ENCODE data around the gene NFAT5. TPM values are rescaled to one million over a fixed set of nuclear protein-coding genes. Genes with fewer than 3 reads are reported as not detected.
A peak's percentile ranks its signal among the peaks of the same experiment; 100 is the strongest.

The NFAT5 gene
- polyA plus RNA-seq, 12 donors: 13.4 to 36.2 (median 17.9) TPM; not detected in 1

DNA sequence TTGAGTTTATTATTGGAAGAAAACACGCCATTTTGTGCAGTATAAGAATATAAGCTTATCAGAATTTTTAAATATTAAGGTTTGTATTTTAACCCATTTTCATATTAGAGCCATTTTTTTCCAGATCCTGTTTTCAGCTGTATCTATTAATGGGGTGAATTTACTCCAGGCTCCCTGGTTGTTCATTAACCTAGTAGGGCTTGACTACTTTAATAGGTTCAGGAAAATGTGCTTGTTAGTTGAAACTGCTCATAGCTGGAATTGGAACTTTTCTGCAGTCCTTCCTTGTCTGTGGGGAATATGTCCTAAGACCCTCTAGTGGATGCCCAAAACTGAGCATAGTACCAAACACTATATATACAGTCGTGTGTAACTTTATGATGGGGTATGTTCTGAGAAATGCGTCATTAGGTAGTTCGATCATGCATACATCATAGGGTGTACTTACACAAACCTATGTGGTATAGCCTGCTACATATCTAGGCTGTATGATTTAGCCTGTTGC lies 28.0 kb downstream of the NFAT5 start:
- no peak for DNase-seq

DNA sequence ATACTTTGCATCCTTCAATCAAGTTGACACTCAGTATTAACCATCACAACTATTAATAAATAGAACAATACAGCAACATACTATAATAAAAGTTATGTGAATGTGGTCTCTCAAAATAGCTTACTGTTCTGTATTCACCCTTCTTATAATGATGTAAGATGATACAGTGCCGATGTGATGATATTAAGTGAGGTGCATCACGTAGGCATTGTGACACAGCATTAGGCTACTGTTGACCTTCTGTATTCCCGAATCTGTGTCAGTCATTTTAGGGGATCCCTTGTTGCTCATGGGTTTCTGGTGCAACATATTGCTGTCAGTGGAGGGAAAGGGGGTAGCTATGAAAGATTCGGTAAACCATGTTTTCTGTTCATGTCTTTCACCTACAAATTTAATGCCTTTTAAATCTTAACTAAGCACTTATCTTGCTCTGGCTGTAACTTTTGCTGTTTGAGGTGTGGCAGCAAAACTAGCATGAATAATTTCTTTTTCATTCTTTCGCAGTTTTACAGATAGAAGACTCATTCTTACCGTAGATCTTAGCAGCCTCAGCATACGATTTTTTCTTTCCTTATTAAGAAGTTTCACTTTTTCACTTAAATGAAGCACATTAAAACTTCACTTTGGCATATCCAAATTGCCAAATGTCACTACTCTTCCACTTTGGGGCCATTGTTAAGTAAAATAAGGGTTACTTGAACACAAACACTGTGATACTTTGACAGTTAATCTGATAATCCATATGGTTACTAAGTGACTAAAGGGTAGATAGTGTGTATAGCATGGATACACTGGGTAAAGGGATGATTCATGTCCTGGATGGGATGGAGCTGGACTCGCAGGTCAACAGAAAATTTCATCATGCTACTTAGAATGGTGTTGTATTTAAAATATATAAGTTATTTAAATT lies 29.6 kb downstream of the NFAT5 start:
- no peak for DNase-seq

DNA sequence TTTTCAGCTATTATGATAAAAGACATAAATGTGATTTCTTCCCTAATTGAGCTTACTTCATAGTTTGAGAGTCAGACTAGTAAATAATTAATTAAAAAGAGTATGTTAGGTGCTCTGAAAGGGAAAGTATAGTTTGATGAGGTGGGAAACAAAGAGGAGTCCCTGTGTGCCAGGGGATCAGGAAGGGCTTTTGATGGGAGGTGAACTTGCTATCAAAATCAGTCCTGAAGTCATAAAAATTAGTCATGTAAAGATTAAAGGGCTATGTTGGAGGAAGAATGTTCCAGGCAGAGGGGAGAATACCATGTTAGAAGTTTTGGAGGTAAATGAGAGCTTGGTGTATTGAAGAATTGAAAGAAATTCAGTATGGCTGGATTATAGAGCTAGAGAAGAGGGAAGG lies 31.0 kb downstream of the NFAT5 start:
- DNase-seq: no peak

DNA sequence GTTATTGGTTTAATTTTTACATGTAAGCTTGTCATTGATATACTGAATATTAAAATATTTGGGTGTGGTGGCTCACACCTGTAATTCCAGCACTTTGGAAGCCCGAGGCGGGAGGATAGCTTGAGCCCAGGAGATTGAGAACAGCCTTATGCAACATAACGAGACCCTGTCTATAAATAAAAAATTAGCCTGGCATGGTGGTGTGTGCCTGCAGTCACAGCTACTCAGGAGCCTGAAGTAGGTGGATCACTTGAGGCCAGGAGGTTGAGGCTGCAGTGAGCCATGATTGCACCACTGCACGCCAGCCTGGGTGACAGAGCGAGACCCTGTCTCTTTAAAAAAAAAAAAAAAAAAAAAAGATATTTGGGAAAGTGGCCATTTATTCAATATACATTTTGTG lies 32.3 kb downstream of the NFAT5 start:
- no peak for DNase-seq

DNA sequence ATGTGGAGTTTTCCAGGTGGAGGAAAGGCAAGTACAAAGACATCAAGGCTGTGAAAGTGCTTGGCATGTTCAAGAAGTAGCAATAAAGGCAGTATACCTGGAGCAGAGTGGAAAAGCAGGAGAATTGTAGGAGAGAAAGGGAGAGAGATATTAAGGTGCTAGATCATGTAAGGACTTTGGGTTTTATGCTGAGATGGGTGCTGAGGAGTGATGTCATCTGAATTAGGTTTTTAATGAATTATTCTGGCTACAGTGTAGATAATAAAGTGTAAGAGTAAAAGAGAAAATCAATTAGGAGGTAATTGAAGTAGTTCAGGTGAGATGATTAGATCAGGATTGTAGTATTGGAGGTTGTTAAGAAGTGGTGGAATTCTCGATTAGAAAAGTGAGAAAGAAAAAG lies 34.0 kb downstream of the NFAT5 start:
- no peak for DNase-seq

DNA sequence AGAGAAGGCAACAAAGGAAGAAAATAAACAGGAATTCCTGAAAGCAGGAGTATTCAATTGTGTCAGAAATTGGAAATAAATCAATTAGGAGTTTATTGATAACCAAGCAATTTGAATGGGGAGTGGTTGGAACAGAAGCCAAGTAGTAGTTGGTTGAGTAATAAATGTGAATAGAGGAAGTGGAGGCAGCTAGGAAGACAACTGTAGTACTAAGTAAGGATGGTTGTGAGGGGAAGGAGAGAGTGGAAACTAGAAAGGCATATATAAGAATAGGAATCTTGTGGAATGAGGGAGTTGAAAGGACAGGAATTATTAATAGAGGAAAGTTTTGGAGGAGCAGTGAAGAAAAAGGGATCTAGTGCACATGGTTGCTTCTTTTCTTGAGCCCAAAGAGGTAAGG lies 34.4 kb downstream of the NFAT5 start:
- no peak for DNase-seq

DNA sequence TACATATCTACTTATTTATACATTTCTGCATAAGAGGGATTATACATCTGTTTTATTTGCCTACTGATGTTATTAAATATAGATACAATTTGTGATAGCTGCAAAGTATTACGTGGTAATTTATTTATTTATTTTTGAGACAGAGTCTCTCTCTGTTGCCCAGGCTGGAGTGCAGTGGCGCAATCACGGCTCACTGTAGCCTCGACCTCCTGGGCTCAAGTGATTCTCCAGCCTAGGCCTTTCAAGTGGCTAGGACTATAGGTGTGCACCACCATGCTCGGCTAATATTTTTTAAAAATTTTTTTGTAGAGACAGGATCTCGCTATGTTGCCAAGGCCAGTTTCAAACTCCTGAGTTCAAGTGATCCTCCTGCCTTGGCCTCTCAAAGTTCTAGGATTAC lies 35.5 kb downstream of the NFAT5 start:
- DNase-seq: no peak

DNA sequence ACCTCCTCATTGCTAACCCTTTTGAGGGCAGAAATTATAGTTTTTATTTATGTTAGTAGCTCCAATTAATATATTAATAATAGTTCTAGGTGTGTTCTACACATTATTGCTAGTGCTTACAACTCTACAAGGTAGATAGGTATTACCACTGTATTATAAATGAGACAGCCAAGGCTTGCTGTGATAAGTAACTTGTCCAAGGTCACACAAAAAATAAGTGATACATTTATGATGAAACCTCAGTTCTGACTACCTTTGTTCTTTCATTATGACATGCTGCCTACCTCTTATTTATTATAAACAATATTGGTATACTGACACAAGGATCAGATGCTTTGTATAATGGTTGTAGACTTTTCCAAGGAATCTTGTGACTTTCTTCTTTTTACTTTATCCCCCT lies 41.2 kb downstream of the NFAT5 start:
- DNase-seq: no peak

DNA sequence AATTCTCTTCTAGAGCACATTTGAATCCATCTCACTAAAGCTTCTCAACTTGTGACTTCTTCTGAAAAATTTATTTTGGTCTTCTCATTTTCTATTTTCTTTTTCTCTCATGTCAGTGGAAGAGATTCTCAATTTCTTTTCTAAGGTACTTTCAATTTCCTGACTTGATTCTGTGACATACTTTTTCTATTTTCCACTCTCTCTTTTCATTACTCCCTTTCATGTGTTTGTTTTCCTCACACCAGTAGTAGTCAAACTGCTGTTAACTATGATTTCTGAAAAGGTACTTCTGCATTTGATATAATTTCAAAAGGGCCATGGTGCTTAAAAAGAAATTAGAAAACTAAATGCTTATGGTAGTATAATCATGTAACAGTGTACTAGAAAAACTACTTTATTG lies 41.9 kb downstream of the NFAT5 start:
- DNase-seq: no peak

DNA sequence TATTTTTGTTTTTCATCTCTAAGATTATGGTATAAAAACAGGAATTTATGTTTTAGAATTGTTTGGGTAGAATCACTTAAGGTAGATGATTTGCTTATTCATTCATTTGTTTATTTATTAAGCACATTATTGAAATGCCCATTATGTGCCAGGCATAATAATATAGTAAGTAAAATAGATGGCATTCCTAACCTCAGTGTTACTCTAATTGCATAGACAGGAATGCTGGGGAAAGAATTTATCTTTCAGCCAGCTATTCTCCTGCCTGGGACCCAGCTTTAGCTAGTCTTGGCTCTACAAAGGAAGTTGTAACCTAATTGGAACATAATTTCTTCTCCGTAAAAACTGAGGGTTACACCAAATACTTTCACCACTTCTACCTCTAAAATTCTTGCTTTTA lies 44.6 kb downstream of the NFAT5 start:
- DNase-seq: no peak

DNA sequence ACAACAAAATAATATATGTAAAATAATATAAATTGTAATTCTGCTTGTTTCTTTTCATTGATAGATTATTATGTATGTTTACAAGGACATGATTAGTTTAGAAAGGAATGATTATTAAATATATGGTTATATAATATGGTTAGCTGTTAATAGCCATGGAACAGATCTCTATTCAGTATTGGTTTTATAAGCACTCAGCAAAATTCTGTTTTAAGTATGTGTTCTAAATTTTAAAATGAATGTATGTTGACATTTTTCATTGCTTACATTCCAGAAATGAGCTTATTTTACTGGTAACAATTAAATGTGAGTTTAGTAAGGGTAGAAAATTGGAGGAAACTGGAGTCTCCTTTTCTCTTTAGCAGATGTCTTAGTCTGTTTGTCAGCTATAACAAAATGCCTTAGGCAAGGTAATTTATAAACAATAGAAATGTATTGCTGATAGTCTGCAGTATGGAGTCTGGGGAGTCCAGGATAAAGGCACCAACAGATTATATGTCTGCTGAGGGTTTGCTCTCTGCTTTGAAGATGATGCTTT lies 45.4 kb downstream of the NFAT5 start:
- DNase-seq: no peak

DNA sequence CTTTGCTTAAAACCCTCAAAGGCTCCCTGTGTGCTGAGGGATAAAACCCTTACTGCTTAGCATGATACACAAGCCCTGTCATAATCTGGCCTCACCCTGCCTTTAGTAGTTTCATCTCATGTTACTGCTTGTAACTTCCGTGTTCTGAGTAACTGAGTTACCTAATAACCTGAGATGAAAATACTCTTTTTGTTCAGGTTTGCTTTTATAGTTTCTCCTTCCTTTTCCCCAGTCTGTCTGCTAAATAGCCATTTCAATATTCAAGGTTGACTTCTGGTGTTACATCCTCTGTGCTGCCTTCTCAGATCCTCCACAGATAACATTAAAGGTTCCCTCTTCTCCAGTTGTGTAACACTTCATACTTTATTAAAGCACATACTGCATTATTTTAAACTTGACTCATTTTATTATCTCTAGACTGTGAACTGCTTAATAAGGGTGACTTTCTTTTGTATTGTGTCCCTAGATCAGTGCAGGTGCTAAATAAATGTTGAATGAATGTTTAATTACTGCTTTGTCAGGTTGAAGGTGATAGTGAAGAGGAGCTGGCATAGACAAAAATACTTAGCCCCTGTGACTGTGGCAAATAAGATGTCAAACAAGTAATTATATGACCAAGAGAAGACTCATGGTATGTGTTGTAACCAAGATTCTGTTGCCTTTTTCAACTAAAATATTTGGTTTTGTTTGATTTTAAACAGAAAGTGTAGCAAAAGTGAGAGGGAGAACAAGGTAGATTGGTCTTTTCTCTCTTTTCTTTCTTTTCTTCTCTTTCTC lies 47.8 kb downstream of the NFAT5 start:
- DNase-seq: no peak

DNA sequence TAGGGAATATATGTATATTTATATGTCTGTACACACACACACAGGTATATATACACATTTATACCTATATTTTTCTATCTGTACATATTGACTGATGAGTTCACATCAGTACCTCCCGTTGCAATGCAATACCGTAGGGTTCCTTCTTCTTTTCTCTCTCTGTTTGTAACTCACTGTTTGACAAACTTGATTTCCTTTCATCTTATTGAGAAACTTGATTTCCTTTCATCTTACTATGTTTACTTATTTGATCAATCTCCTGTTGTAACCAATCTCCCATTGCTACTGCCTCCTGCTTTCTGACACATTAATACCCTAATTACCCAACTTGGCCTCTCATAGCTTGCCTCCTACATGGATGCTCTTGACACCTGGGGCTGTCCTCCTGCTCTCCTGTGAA lies 49.8 kb downstream of the NFAT5 start:
- no peak for DNase-seq

DNA sequence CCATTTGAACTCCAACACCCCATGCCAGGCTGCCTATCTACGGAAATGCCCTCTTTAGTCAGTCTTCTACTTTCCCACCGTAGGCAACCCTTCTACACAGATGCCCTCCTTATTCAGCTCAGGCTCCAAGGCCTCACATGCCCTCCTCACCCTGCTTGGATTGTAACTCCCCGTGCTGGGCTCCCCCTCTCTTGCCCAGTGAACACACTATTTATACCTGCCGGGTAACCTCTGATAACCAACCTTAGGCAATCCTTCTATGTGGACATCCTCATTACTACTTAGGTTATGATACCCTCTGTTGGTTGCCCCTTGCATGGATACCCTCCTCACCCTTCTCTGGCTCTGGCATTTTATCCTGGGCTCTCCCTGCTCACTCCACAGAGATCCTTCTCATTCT lies 50.3 kb downstream of the NFAT5 start:
- no peak for DNase-seq

DNA sequence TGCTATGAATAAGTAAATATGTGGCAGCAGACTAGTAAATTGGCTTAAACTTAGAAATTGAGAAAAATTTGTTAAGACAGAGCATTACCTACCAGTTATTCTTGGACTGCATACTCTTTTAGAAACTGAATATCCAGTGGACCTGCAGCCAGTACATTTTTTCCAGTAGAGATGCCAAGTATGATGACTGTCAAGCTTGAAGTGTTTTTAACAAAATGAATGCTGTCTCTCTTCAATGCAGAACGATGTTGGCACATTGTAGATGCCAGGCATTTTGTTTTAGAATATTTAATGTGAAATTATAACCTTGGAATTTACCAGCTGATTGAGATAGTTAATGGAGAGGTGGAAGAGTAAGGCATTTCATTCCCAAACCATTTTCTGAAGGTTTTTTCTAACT lies 52.5 kb downstream of the NFAT5 start:
- peak; percentile 69 for DNase-seq

DNA sequence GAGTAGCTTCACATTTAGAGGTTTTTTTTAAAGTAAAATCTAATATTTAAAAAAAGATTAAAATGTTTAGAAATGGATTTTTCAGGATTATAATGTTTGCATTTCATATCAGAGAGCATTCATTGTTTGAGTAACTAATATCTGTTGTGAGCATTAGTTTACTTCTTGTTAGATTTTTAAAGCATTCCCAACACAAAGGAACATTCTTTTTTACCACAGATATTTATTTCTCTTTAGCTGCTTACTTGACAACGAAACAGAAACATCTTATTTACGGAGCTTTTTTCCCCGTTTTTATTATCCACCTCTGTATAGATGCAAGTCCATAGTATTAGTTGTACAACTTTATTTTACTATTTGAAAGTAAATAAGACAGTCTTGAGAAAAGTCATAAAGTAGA lies 53.0 kb downstream of the NFAT5 start:
- no peak for DNase-seq

DNA sequence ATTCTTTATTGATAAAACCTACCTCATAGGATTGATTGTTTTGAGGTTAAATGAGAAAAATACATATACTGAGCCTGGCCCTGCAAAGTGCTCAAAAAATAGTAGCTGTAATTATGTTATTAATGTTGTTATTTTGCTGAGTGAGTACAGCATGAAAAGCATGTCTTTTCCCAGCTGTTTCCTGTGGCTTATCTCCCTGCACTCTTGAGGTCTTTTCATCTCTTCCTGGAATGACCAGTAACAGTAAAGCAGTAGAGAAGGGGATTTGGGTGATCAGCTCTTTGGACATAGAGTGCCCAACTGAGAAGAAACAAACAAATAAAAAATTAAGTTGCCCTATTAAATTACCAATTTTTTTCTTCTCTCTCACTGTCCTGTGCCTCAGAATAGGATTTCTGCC lies 53.7 kb downstream of the NFAT5 start:
- DNase-seq: no peak

DNA sequence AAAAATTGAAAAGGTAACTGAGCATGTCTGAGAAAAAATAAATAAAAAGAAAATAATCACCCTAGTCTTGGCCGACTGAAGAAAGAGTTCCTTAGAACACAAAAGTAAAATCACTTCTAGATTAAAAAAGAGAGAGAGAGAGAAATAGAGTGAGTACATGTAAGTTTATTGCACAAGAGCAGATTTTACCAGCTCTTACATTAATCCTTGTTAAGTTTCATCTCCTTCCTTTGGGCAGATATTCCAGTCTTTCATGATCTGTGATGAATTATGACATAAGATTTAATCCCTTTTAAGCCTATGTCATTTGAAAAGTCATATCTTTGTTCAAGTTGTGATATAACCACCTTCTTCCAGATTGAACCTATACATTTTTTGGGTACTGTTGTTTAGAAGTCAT lies 54.8 kb downstream of the NFAT5 start:
- DNase-seq: no peak

DNA sequence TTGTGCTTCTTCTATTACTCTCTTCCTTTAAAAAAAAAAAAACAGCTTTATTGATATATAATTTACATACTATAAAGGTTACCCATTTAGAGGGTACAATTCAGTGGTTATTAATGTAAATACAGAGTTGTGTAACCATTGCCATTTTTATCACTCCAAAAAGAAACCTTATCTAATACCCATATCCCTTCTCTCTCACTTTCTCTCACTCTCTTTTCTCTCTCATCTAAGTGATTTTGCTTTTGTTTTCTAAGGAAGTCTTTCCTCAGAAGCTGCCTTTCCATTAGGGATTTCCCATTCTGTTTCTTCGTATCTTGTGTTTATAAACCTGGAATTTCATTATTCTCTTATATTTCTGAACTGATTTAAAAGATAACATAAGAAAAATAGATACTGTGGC lies 55.5 kb downstream of the NFAT5 start:
- no peak for DNase-seq

DNA sequence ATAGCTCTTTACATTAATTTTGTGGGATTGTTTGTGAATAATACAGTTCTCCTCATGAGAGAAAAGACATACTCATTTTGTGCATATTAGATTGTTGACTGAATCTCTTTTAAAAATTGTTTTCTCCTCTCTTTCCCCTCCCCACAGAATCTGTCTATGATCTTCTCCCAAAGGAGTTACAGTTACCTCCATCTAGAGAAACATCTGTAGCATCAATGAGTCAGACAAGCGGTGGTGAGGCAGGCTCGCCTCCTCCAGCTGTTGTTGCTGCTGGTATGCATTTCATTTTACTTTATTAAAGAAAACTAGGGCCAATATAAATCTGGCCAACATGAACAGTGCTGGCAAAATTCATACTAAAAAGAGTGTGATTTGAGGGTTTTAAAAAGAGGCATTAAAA lies 60.5 kb downstream of the NFAT5 start:
- no peak for DNase-seq

DNA sequence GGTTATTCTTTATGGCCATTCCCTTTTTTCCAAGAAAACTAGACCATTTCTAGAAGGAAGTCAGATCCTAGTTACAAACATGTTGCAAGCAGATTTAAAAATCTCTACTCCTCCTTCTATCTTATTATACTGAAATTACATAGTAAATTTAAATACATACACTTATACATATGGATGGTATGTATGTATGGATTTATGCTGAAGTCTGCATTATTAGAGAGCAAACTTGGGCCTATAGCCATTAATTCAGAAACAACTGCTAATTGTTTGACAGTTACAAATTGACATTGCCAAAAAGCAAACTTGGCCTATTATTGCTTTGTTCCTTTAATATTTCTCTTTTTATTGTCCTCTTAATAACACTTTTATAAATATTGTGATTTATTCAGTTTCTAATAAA lies 67.1 kb downstream of the NFAT5 start:
- DNase-seq: no peak

DNA sequence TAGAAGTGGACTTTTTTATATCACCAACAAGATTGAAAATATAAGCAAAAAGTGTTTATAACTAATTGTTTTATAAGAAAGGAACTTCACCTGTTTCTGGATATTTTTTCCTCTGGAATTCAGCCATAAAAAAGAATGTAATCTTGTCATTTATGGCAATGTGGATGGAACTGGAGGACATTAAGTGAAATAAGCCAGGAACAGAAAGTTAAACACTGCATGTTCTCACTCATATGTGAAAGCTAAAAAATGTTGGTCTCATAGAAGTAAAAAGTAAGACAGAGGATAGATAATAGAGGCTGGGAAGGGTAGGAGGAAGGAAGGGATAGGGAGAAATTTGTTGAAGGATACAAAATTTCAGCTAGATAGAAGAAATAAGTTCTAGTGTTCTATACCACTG lies 67.6 kb downstream of the NFAT5 start:
- DNase-seq: no peak

All from muscle of arm (tissue), 12 donors.